Measurements from ENCODE around the gene RUFY1. TPM values are rescaled to one million over a fixed set of nuclear protein-coding genes. Genes with fewer than 3 reads are reported as not detected.

The RUFY1 gene
- total and polyA plus RNA-seq, 2 of the 13 experiments (the other 11 are each of a cell fraction or from before 2014, with no cell fraction given) = 19.9 to 31.9 TPM

DNA sequence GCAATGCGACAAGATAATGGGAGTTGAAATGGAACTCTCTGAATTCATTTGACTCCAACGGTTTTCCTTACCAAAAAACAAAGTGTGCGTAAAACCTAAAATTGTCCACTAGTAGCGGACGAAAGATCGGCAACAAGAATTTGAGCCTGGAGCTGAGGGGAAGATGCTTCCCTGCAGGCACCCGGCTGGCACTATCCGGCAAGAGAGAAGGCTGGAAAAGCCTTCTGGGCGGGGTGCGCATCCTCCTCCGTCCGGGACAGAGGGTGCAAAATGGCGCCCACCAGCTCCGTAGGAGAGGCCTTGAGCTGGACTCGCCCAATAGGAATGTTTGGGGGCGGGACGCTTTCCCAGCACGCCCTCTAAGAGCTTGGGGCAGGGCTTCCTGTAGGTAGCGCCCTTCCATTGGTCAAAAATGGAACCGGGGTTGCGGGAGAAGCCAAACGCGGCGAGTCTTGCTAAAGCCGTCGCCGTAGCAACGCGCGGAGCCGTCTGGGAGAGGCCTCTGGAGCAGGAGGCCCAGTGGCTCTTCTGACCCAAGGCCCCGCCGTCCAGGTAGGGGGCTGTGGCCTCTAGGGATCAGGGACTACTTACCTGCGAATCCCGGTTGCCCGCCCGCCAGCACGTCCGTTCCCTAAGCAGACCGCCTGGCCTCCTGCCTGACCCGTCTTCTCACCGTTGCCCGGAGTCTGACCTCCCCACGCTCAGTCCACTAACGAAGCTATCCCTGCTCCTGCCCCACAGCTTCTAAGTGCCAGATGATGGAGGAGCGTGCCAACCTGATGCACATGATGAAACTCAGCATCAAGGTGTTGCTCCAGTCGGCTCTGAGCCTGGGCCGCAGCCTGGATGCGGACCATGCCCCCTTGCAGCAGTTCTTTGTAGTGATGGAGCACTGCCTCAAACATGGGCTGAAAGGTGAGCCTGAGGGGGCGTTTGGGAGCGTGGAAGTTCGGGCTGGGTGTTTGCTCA lies 9.2 kb downstream of the RUFY1 start (continued):
- TF ChIP-seq RXRB (CRISPR knock-in tag; IDR thresholded peaks at IDR 0.05; ENCODE audit: borderline replicate concordance) = 0 out of 2 replicates have a peak, but pooled peaks have one; percentile 17
- TF ChIP-seq SOX5 (CRISPR knock-in tag; IDR thresholded peaks at IDR 0.05; ENCODE audit: borderline replicate concordance) = no peak
- TF ChIP-seq ZNF207 (IDR thresholded peaks at IDR 0.05; ENCODE audit: borderline replicate concordance) = no peak
- TF ChIP-seq, protein P1, sequence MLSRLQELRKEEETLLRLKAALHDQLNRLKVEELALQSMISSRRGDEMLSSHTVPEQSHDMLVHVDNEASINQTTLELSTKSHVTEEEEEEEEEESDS (CRISPR knock-in tag; IDR thresholded peaks at IDR 0.05; ENCODE audit: borderline replicate concordance) = no peak
- no peak for TF ChIP-seq ZNF737 (CRISPR knock-in tag; IDR thresholded peaks at IDR 0.05; ENCODE audit: borderline replicate concordance)
- TF ChIP-seq ZFP36L2 (CRISPR knock-in tag; IDR thresholded peaks at IDR 0.05) = no peak
- TF ChIP-seq GATAD1 (CRISPR knock-in tag; IDR thresholded peaks at IDR 0.05) = peak; percentile 50; the same call in 1 of the 2 replicates
- peak; percentile 64; the same call in 1 of the 2 replicates for TF ChIP-seq MEF2D (CRISPR knock-in tag; IDR thresholded peaks at IDR 0.05)
- TF ChIP-seq ZSCAN31 (CRISPR knock-in tag; IDR thresholded peaks at IDR 0.05; ENCODE audit: low read depth) = 0 out of 2 replicates have a peak, but pooled peaks have one; percentile 52
- TF ChIP-seq GLI4 (CRISPR knock-in tag; IDR thresholded peaks at IDR 0.05; ENCODE audit: borderline replicate concordance) = no peak
- TF ChIP-seq, protein P2, sequence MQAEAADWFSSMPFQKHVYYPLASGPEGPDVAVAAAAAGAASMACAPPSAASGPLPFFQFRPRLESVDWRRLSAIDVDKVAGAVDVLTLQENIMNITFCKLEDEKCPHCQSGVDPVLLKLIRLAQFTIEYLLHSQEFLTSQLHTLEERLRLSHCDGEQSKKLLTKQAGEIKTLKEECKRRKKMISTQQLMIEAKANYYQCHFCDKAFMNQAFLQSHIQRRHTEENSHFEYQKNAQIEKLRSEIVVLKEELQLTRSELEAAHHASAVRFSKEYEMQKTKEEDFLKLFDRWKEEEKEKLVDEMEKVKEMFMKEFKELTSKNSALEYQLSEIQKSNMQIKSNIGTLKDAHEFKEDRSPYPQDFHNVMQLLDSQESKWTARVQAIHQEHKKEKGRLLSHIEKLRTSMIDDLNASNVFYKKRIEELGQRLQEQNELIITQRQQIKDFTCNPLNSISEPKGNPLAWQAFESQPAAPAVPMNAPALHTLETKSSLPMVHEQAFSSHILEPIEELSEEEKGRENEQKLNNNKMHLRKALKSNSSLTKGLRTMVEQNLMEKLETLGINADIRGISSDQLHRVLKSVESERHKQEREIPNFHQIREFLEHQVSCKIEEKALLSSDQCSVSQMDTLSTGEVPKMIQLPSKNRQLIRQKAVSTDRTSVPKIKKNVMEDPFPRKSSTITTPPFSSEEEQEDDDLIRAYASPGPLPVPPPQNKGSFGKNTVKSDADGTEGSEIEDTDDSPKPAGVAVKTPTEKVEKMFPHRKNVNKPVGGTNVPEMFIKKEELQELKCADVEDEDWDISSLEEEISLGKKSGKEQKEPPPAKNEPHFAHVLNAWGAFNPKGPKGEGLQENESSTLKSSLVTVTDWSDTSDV (CRISPR knock-in tag; IDR thresholded peaks at IDR 0.05) = no peak
- TF ChIP-seq, protein P3, sequence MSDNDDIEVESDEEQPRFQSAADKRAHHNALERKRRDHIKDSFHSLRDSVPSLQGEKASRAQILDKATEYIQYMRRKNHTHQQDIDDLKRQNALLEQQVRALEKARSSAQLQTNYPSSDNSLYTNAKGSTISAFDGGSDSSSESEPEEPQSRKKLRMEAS (IDR thresholded peaks at IDR 0.05) = peak; percentile 36; the same call in 1 of the 2 replicates
- no peak for TF ChIP-seq ZNF660 (CRISPR knock-in tag; IDR thresholded peaks at IDR 0.05; ENCODE audit: borderline replicate concordance, low read depth)
- peak; percentile 85 for TF ChIP-seq NFYC (CRISPR knock-in tag; IDR thresholded peaks at IDR 0.05)
- no peak for TF ChIP-seq TBP (CRISPR knock-in tag; IDR thresholded peaks at IDR 0.05)
- TF ChIP-seq, protein P4, sequence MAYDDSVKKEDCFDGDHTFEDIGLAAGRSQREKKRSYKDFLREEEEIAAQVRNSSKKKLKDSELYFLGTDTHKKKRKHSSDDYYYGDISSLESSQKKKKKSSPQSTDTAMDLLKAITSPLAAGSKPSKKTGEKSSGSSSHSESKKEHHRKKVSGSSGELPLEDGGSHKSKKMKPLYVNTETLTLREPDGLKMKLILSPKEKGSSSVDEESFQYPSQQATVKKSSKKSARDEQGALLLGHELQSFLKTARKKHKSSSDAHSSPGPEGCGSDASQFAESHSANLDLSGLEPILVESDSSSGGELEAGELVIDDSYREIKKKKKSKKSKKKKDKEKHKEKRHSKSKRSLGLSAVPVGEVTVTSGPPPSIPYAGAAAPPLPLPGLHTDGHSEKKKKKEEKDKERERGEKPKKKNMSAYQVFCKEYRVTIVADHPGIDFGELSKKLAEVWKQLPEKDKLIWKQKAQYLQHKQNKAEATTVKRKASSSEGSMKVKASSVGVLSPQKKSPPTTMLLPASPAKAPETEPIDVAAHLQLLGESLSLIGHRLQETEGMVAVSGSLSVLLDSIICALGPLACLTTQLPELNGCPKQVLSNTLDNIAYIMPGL (CRISPR knock-in tag; IDR thresholded peaks at IDR 0.05; ENCODE audit: borderline replicate concordance in 1 of 2, low read depth in 1 of 2) = peak in 1 of 2 experiments; percentile 16; a peak in 1 of 4 replicates
- TF ChIP-seq KMT2A (CRISPR knock-in tag; IDR thresholded peaks at IDR 0.05) = peak; percentile 23; the same call in 1 of the 2 replicates
- TF ChIP-seq SKI (IDR thresholded peaks at IDR 0.05; ENCODE audit: partially characterized antibody) = peak; percentile 6
- TF ChIP-seq, protein P5, sequence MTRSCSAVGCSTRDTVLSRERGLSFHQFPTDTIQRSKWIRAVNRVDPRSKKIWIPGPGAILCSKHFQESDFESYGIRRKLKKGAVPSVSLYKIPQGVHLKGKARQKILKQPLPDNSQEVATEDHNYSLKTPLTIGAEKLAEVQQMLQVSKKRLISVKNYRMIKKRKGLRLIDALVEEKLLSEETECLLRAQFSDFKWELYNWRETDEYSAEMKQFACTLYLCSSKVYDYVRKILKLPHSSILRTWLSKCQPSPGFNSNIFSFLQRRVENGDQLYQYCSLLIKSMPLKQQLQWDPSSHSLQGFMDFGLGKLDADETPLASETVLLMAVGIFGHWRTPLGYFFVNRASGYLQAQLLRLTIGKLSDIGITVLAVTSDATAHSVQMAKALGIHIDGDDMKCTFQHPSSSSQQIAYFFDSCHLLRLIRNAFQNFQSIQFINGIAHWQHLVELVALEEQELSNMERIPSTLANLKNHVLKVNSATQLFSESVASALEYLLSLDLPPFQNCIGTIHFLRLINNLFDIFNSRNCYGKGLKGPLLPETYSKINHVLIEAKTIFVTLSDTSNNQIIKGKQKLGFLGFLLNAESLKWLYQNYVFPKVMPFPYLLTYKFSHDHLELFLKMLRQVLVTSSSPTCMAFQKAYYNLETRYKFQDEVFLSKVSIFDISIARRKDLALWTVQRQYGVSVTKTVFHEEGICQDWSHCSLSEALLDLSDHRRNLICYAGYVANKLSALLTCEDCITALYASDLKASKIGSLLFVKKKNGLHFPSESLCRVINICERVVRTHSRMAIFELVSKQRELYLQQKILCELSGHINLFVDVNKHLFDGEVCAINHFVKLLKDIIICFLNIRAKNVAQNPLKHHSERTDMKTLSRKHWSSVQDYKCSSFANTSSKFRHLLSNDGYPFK (CRISPR knock-in tag; IDR thresholded peaks at IDR 0.05; ENCODE audit: borderline replicate concordance) = 0 out of 2 replicates have a peak, but pooled peaks have one; percentile 26
- no peak for TF ChIP-seq RNF2 (conservative IDR thresholded peaks at IDR 0.05; ENCODE audit: low read depth)
